ENCODE measurements around the gene ZSWIM1. TPM values are rescaled to one million over a fixed set of nuclear protein-coding genes. Genes with fewer than 3 reads are reported as not detected.

The ZSWIM1 gene
- total and polyA plus RNA-seq, 2 of the 13 experiments (the other 11 are each of a cell fraction or from before 2014, with no cell fraction given) = 9.5 to 11.7 TPM

GRCh38 chr20:45934046-45934585 lies 53.1 kb downstream of the ZSWIM1 start (continued):
- TF ChIP-seq ZNF639 (CRISPR knock-in tag; conservative IDR thresholded peaks at IDR 0.05) = no peak
- no peak for TF ChIP-seq NKX3-1 (CRISPR knock-in tag; IDR thresholded peaks at IDR 0.05)
- no peak for TF ChIP-seq ZNF431 (CRISPR knock-in tag; IDR thresholded peaks at IDR 0.05; ENCODE audit: borderline replicate concordance, low read depth)
- no peak for TF ChIP-seq ZNF781 (CRISPR knock-in tag; IDR thresholded peaks at IDR 0.05; ENCODE audit: borderline replicate concordance, not compliant biosample characterization)
- peak; percentile 97 for TF ChIP-seq ZNF883 (CRISPR knock-in tag; IDR thresholded peaks at IDR 0.05; ENCODE audit: not compliant biosample characterization)
- TF ChIP-seq ZNF362 (CRISPR knock-in tag; IDR thresholded peaks at IDR 0.05; ENCODE audit: borderline replicate concordance) = 0 out of 2 replicates have a peak, but pooled peaks have one; percentile 9
- TF ChIP-seq ZNF430 (CRISPR knock-in tag; IDR thresholded peaks at IDR 0.05) = no peak
- TF ChIP-seq TRIM22 (IDR thresholded peaks at IDR 0.05) = no peak
- TF ChIP-seq RFX3 (CRISPR knock-in tag; IDR thresholded peaks at IDR 0.05) = no peak; the same call in 1 of the 2 replicates
- no peak for TF ChIP-seq KLF11 (CRISPR knock-in tag; IDR thresholded peaks at IDR 0.05)
- no peak; a peak in 1 of 4 replicates for TF ChIP-seq KLF16 (CRISPR knock-in tag; IDR thresholded peaks at IDR 0.05)
- no peak for TF ChIP-seq CBFB (CRISPR knock-in tag; IDR thresholded peaks at IDR 0.05)
- TF ChIP-seq ZZZ3 (CRISPR knock-in tag; IDR thresholded peaks at IDR 0.05; ENCODE audit: borderline replicate concordance) = 0 out of 2 replicates have a peak, but pooled peaks have one; percentile 24
- peak; percentile 11; the same call in 1 of the 2 replicates for TF ChIP-seq KLF12 (CRISPR knock-in tag; IDR thresholded peaks at IDR 0.05; ENCODE audit: borderline replicate concordance)
- no peak for TF ChIP-seq FOXO4 (CRISPR knock-in tag; conservative IDR thresholded peaks at IDR 0.05)
- no peak for TF ChIP-seq MAFG (CRISPR knock-in tag; IDR thresholded peaks at IDR 0.05)
- TF ChIP-seq EZH2 (conservative IDR thresholded peaks at IDR 0.05; ENCODE audit: low read depth, low read length) = no peak
- peak; percentile 63; the same call in 1 of the 2 replicates for TF ChIP-seq MTF1 (CRISPR knock-in tag; IDR thresholded peaks at IDR 0.05)
- TF ChIP-seq ZNF720 (CRISPR knock-in tag; IDR thresholded peaks at IDR 0.05) = no peak
- TF ChIP-seq SPEN (CRISPR knock-in tag; IDR thresholded peaks at IDR 0.05; ENCODE audit: low read depth) = no peak
- TF ChIP-seq GABPB1 (CRISPR knock-in tag; IDR thresholded peaks at IDR 0.05) = no peak
- no peak for TF ChIP-seq HOXA3 (CRISPR knock-in tag; IDR thresholded peaks at IDR 0.05)
- TF ChIP-seq TAF15 (IDR thresholded peaks at IDR 0.05; ENCODE audit: low read depth, low read length, poor library complexity, severe bottlenecking) = no peak
